ENCODE results near the gene ALDH2. TPM values are rescaled to one million over a fixed set of nuclear protein-coding genes. Genes with fewer than 3 reads are reported as not detected.
"Not testable (repeated sequence)": the region's sequence is repeated elsewhere in the genome, so short reads cannot be mapped to it uniquely, and the experiment has no call there.

ALDH2 gene
- not detected in 2 replicates for total RNA-seq (2014; rRNA removed; shearing (Covaris generic))

DNA sequence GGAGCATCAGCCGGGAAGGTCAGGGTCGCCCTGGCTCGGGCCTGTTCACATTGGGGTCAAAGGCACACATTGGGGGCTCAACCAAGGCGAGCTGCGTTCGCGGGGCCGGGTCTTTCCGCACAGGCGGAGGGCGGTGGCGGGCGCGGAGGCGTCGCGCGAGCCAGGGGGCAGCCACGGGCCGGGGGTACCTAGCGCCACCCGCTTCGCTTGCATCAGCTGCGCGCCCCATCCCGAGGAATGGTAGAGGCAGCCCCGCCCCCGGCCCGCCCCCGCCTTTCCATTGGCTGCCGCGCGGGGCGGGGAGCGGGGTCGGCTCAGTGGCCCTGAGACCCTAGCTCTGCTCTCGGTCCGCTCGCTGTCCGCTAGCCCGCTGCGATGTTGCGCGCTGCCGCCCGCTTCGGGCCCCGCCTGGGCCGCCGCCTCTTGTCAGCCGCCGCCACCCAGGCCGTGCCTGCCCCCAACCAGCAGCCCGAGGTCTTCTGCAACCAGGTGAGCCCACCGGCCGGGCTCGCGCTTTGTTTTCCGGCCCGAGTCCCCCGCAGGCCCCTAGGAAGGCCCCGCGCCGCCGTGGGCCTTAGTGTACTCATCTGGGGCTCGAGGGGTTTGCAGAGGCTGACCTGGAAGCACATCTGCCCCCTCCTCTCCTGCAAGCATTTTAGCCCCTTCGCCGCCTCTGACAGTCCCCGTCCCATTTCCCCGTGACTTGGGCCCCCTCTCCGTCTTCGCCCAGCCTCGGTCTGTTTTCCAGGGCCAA is at the start of gene ALDH2:
TSS of gene ALDH2 (plus strand) at position 326 of the 754 bp plus-strand sequence. CDS start at position 376, 50 bp downstream.
- no peak for DNase-seq (ENCODE audit: low spot score)

GRCh38 chr12:111719316-111719715 is 47.4 kb upstream of the ALDH2 start:
- DNase-seq (ENCODE audit: low spot score) = not testable (repeated sequence)

- DNase-seq (ENCODE audit: low spot score) = no peak
Measured at GRCh38 chr12:111720457-111720856, 46.3 kb upstream of the ALDH2 start.

- not testable (repeated sequence) for DNase-seq (ENCODE audit: low spot score)
Measured at GRCh38 chr12:111723646-111724360, 42.9 kb upstream of the ALDH2 start.

DNA sequence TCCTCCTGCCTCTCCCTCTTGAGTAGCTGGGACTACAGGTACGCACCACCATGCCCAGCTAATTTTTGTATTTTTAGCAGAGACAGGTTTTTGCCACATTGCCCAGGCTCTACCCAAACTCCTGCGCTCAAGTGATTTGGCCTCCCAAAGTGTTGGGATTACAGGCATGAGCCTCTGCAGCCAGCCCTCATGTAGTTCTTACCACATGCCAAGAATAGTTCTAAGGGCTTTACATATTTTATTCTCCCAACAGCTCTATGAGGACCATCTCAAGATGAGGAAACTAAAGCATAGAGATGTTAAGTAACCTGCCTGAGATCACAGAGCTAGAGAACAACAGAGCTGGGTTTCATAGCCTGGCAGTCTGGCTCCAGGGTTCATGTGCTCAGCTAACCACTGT is 37.9 kb upstream of the ALDH2 start:
- DNase-seq (ENCODE audit: low spot score) = no peak

DNA sequence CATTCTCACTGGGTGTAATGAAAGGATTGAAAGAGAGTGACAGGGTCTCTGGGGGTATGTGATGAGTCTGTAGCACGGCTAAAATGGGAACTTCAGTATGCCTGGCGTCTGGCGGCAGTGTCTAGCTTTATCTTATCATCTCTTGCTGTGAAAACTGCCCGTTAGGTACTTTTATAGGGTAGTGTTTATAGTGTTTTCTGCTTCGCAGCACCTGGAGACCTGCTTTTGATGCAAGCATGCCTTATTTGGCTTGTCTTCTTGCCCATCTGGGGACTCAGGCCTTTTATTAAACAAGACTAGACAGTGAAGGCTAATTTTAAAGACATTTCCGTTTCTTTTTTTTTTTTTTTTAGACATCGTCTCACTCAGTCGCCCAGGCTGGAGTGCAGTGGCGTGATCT is 36.3 kb upstream of the ALDH2 start:
- no peak for DNase-seq (ENCODE audit: low spot score)

GRCh38 chr12:111732786-111733185 is 33.9 kb upstream of the ALDH2 start:
- no peak for DNase-seq (ENCODE audit: low spot score)

- DNase-seq (ENCODE audit: low spot score) = no peak
Measured at GRCh38 chr12:111733340-111733915, 33.3 kb upstream of the ALDH2 start.

DNA sequence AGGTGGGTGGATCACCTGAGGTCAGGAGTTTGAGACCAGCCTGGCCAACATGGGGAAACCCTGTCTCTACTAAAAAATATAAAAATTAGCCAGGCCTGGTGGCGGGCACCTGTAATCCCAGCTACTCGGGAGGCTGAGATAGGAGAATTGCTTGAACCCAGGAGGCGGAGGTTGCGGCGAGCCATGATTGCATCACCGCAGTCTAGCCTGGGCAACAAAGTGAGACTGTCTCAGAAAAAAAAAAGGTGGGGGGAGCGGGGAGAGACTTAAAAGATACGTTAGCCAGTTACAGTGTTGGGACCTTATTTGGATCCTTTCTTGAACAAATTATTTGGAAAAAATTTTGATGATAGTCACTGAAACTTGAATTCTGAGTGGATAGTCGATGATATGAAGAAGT is 27.2 kb upstream of the ALDH2 start:
- DNase-seq (ENCODE audit: low spot score) = not testable (repeated sequence)

DNA sequence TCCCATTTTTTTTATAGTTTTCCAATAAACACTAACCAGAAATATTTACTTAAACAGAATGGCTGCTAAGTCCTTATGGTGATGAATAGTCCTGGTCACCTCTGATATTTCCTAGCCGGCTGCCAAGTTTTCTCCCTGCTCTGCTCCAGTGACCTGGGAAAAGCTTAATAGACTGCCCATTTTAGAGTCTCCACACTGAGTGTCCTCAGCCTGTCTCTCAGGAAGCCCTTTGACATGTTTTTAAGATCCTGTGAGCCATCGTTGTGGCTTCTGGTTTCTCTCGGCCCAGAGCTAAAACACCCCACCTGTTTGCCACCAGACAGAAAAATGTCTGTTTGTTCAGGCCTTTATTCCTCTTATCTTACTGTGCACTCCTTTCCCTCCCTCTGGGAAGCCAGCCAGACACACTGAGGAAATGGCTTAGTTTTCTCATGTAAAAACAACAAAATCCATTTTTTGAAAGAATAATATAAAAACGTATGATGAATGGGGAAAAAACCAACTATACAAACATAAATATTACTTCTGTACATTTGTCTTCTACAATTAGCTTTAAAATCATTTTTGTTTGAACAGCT is 25.4 kb upstream of the ALDH2 start:
- peak; percentile 18 for DNase-seq (ENCODE audit: low spot score)

DNA sequence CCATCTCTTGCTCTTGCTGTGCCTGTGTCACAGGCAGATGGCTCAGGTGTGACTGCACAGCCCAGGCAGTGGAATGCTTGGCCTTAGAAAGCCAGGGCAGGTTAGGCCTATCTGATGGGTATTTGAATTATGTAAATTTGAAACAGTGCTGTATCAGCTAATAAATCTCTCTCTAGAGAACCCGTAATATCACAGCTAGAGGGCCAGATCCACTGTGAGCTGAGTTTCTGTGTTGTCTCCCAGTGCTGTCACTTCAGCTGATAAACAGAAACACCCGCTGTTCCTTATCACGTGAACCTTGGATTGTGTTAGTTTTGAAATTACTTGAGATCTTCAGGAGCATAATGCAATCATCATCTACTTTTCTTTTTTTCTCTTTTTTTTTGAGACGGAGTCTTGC is 21.5 kb upstream of the ALDH2 start:
- DNase-seq (ENCODE audit: low spot score) = no peak

DNA sequence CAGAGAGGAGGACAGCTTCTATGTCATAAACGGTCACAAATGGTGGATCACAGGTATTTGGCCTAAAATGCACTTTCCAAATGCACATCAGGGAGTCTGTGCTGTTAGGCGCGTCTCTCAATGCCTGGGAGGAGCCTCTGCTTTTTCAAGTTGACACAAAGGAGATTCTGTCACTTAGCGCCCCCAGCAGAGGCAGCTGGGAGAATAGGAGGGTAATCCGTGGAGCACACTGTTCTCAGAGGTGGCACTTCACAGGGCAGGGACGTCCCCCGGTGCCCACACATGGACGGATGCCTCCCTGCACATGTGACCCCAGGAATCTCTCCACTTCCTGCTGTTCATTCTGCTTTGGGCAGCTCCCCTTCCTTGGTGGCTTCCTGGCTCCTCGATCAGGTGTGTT is 19.4 kb upstream of the ALDH2 start:
- DNase-seq (ENCODE audit: low spot score) = no peak

DNA sequence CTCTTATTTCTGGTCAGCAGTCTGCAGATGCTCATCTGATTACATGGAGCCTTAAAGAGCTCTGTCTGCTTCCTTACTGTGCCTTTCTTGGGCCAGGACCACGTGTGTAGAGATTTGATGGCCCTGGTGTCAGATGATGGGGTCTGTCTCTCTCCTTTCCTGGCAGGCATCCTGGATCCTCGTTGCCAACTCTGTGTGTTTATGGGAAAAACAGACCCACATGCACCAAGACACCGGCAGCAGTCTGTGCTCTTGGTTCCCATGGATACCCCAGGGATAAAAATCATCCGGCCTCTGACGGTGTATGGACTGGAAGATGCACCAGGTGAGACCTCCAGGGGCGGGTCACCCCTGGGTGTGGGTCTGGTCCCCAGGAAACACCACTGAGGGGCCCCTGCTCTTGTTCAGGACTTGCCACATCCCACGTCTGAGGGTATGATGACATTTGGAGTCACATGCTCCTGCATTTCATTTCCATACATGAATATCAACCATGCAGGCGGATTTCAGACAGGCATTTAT is 18.5 kb upstream of the ALDH2 start:
- DNase-seq (ENCODE audit: low spot score) = no peak

GRCh38 chr12:111748867-111749266 is 17.9 kb upstream of the ALDH2 start:
- DNase-seq (ENCODE audit: low spot score) = no peak

DNA sequence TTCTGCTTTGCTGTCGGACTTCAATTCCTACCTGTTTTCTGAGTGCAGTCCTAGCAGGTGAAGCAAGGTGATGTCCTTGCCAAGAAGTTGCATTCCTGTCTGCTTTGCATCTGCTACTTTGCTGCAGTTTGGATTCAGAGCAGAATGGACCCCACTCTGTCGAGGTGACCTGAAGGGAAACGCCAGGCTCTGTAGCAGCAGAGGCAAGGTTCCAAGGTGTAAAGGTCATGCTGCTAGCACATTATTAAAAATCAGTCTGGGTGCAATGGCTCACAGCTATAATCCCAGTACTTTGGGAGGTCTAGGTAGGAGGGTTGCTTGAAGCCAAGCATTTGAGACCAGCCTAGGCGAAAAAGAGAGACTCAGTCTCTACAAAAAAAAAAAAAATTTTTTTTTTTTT is 17.3 kb upstream of the ALDH2 start:
- no peak for DNase-seq (ENCODE audit: low spot score)

GRCh38 chr12:111753144-111753881 is 13.4 kb upstream of the ALDH2 start:
- DNase-seq (ENCODE audit: low spot score) = peak; percentile 31

DNA sequence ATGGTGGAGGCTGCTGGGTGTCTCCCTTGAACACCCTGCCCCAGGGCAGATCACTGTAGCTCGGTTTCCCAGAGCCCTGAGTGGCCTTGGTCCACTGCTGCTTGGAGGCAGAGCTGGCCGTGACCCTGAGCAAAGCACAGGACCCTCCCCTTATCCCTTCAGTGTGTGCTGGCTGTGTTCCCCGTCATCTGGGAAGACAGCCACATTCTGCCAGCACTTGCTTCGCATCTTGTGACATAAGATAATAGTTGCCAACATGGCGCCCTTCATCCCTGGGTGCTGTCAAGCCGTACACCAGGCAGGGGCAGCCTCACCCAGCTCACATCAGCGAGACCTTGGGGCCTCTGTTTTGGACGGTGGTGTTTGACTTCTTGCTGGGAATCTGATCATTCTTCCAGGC is 12.1 kb upstream of the ALDH2 start:
- no peak for DNase-seq (ENCODE audit: low spot score)

DNA sequence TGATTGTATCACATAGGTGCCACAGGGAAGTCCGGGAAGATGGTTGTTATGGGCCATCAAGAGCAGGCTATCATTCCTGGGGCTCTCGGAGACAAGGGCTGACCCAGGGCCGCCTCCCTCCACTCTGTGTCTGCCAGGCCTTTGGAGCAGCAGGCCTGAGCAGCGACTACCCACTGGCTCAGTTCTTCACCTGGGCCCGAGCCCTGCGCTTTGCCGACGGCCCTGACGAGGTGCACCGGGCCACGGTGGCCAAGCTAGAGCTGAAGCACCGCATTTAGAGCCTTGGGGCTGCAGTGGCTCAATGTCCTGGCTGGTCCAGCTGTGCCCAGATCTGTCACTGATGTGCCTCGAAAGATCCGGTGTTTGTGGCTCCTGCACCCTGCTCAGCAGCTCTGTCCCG is 10.5 kb upstream of the ALDH2 start:
- DNase-seq (ENCODE audit: low spot score) = no peak

DNA sequence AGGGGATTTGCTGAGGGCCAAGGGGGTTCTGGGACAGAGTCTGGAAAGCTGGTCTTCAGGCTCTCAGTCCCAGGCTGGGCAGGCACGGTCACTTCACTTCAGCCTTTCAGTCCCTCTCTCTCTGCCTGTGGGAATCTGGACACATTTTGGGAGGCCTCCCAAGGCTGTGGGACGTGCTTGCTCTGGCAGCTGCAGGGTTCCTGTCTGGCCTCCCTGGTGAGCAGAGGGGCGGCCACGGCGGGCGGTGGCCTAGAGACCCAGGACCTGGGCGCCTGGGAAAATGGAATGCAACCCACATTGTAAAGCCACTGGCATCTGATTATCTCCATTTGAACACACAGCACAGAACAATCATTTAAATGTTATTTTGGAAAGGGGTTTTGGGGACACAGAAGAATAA is 10.1 kb upstream of the ALDH2 start:
- DNase-seq (ENCODE audit: low spot score) = no peak

GRCh38 chr12:111757361-111758119 is 9.2 kb upstream of the ALDH2 start:
- peak; percentile 32 for DNase-seq (ENCODE audit: low spot score)

GRCh38 chr12:111758120-111758561 is 8.6 kb upstream of the ALDH2 start:
- no peak for DNase-seq (ENCODE audit: low spot score)

Data from A172 (cell line).